Stimulated activated CD4-positive, alpha-beta T cell treated with anti-CD3 and anti-CD28 coated beads, Interleukin-1b, Interleukin-23, amount 100 ng/mL, for 24 hours (primary cell): Measurements from ENCODE around the gene MRPS27.

Experiments
- DNase-seq, 4 experiments: peaks; one replicate each; pipeline ENCODE4 v3.0.0-alpha.2; 2020; ENCODE audit warnings: low read depth in 4 of 4, low spot score in 1 of 4

MRPS27 gene

GRCh38 chr5:72266862-72267261 is 53.2 kb downstream of the MRPS27 start:
- no peak for DNase-seq

- no peak for DNase-seq
Observed at GRCh38 chr5:72265032-72265877, 54.8 kb downstream of the MRPS27 start.

GRCh38 chr5:72256536-72256935 is 63.5 kb downstream of the MRPS27 start:
- DNase-seq: no peak

- DNase-seq: no peak
Observed at GRCh38 chr5:72255670-72256069, 64.4 kb downstream of the MRPS27 start.

GRCh38 chr5:72255237-72255636 is 64.8 kb downstream of the MRPS27 start:
- no peak for DNase-seq

- no peak for DNase-seq
Observed at GRCh38 chr5:72252574-72253155, 67.4 kb downstream of the MRPS27 start.

GRCh38 chr5:72252008-72252407 is 68.0 kb downstream of the MRPS27 start:
- DNase-seq: no peak

- DNase-seq: no peak
Observed at GRCh38 chr5:72251386-72251785, 68.7 kb downstream of the MRPS27 start.

- DNase-seq: no peak
Observed at GRCh38 chr5:72248410-72248981, 71.5 kb downstream of the MRPS27 start.

GRCh38 chr5:72246954-72247442 is 73.0 kb downstream of the MRPS27 start:
- DNase-seq: no peak

- DNase-seq: no peak
Observed at GRCh38 chr5:72245951-72246532, 74.0 kb downstream of the MRPS27 start.

GRCh38 chr5:72245546-72245945 is 74.5 kb downstream of the MRPS27 start:
- no peak for DNase-seq

- no peak for DNase-seq
Observed at GRCh38 chr5:72244862-72245371, 75.1 kb downstream of the MRPS27 start.

- no peak for DNase-seq
Observed at GRCh38 chr5:72243706-72244105, 76.3 kb downstream of the MRPS27 start.

GRCh38 chr5:72242796-72243475 is 77.1 kb downstream of the MRPS27 start:
- DNase-seq: no peak

- DNase-seq: no peak
Observed at GRCh38 chr5:72241346-72242003, 78.6 kb downstream of the MRPS27 start.

GRCh38 chr5:72238712-72239445 is 81.2 kb downstream of the MRPS27 start:
- no peak for DNase-seq

- DNase-seq: no peak
Observed at GRCh38 chr5:72237879-72238278, 82.2 kb downstream of the MRPS27 start.

- no peak for DNase-seq
Observed at GRCh38 chr5:72237415-72237814, 82.6 kb downstream of the MRPS27 start.

GRCh38 chr5:72235725-72236124 is 84.3 kb downstream of the MRPS27 start:
- DNase-seq: no peak
